KOPT-K1 (cell line): Measurements from ENCODE around the gene FRAS1.
"Not testable (repeated sequence)": the region's sequence is repeated elsewhere in the genome, so short reads cannot be mapped to it uniquely, and the experiment has no call there.

Source experiments
- H3K27ac ChIP-seq: fragments of 200-600 bp; sonication (generic); 2 replicates; pipeline ENCODE4 v1.5.1; 2016; ENCODE audit warnings: antibody characterized with exemption, mild to moderate bottlenecking, low read depth, low read length; ENCODE audit not compliant: poor library complexity, severe bottlenecking
- H3K36me3 ChIP-seq: fragments of 200-600 bp; sonication (generic); 2 replicates; pipeline ENCODE4 v1.5.1; 2017; ENCODE audit warnings: antibody characterized with exemption, mild to moderate bottlenecking, low read length, moderate library complexity; ENCODE audit not compliant: insufficient read depth
- H3K9me3 ChIP-seq: fragments of 200-600 bp; sonication (generic); 2 replicates; pipeline ENCODE4 v1.5.1; 2017; ENCODE audit warnings: antibody characterized with exemption, low read length, mild to moderate bottlenecking; ENCODE audit not compliant: insufficient read depth, poor library complexity, severe bottlenecking

The FRAS1 gene

DNA sequence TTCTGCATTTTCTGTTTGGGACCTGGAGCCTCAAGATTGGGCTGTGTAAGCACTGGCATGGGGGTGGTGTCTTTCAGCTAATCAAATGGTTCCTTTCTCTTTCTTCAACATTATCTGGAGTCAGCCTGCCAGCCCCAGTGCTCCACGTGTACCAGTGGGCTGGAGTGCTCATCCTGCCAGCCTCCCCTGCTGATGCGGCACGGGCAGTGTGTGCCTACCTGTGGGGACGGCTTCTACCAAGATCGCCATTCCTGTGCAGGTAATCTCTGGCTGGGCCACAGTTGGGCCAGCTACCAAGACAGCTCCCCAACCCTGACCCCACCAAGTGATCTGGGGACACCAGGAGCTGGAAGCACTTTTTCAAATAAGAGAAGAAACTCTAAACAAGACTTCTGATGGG is 229.2 kb downstream of the FRAS1 start:
- Histone ChIP-seq H3K9me3 (no peaks in the 10 kb centered on the region), H3K27ac (no peak overlapping the region), H3K36me3 (no peaks in the 10 kb centered on the region)

DNA sequence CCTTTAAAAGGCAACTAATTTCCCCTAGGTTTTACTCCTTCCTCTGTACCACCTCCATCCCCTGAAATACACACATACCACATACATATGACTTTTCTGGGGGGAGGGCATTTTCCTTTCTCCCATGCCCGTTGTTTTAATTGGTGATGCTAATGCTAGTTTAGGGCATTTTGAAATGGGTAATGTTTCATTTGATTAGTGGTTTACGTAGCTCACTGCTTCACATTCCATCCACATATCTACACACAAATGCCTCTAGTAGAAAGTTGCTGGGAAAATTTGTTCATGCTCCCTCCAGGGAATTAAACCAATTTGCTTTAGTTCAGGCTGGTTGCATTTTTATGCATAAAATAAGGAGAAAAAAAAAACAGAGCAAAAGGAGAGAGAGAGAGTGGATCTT is 231.2 kb downstream of the FRAS1 start:
- Histone ChIP-seq H3K36me3 (no peaks in the 10 kb centered on the region), H3K27ac (no peak overlapping the region), H3K9me3 (no peaks in the 10 kb centered on the region)

DNA sequence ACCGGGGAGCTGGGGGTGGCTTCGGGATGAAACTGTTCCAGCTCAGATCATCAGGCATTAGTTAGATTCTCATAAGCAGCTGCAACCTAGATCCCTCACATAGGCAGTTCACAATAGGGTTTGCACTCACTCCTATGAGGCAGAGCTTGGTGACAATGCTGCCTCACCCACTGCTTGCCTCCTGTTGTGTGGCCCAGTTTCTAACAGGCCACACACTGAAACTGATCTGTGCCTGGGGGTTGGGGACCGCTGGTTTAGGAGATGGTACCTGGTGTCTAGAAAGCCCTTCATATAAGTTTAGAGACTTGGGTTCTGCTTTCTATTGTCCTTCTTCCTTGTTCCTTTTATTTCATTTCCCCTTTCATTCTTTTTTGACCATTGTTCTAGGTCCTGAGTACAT is 234.2 kb downstream of the FRAS1 start:
- Histone ChIP-seq H3K27ac (no peak overlapping the region), H3K9me3 (no peaks in the 10 kb centered on the region), H3K36me3 (no peaks in the 10 kb centered on the region)

DNA sequence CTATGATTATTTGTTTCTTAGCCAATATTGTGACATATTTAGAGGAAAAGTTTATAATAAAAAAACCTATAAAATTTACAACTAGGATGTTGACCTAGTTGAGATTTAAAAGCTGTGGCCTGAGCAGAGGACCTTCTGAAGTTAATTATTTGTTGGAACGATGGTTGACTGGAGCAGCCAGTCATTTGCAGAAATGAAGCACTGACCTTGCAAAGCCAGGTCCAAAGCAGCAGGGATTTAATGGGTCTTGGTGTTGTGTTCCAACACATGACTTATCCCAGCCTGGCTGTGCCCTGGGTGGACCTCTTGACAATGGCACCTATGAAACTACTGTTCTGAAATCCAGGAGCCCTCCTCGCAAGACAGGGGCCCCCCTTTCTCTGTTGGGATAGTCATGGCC is 235.2 kb downstream of the FRAS1 start:
- no peaks in the 10 kb centered on the region for H3K36me3 ChIP-seq
- no peaks in the 10 kb centered on the region for H3K9me3 ChIP-seq
- no peak overlapping the region for H3K27ac ChIP-seq

DNA sequence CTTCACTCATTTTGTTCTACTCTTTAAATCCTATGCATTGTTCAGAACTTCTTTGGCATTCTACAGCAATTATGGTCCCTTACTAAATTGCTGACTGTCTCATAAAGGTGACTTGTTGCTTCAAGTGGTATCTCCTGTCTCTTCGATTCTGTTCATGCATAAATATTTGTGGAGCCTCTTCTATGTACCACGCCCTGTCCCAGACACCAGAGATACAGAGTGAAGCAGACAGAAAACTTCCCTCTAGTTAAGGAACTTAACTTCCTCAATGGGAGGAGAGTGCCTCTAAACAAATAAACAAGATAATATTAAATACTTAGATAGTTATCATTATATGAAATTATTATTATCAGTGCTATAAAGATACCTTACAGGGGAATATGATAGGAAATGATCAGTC is 235.7 kb downstream of the FRAS1 start:
- Histone ChIP-seq H3K9me3 (no peaks in the 10 kb centered on the region), H3K27ac (no peak overlapping the region), H3K36me3 (no peaks in the 10 kb centered on the region)

DNA sequence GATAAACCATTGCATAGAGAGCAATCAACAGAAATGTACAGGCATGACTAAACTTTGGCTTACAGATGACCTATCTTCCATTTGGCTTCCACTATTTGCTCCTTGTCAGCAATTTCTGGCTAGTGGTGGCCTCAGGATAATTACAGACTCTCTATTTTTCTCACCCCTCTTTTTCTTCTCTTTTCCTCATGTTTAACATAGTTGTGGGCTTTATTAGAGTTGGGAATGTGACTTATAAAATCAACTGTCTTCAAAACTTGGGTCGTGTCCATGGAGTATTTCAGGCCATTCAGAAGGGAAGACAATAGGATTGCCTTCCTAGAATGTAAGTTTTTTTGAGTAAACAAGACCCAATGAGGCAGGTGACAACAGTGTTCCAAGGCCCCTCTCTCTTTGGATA is 236.2 kb downstream of the FRAS1 start:
- H3K27ac ChIP-seq = no peak overlapping the region
- no peaks in the 10 kb centered on the region for H3K36me3 ChIP-seq

DNA sequence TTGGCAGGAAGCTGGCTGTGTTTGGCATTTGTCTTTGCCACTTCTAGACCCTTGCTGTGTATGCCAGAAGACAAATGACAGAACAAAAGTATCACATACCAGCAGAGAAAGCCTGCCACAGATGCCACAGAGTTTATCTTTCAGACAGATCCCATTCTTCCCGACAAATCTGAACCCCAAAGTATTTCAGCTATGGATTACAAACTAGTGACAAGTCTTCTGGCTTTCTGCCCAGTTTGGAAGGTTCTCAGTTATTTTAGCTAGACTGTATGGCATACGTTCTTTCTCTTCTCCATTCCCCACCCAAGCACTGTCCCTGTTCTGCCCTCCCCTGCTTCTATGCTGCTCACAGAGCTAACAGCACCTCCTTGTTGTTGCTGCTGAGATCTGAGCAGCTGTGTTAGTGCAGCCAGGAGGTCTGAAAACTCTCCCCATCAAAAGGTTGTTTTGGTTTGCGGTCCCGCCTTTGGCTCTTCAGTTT is 236.7 kb downstream of the FRAS1 start:
- no peaks in the 10 kb centered on the region for H3K9me3 ChIP-seq
- H3K27ac ChIP-seq = no peak overlapping the region
- H3K36me3 ChIP-seq = no peaks in the 10 kb centered on the region

More for the DNA sequence above, 236.2 kb downstream of the FRAS1 start:
- no peaks in the 10 kb centered on the region for H3K9me3 ChIP-seq

DNA sequence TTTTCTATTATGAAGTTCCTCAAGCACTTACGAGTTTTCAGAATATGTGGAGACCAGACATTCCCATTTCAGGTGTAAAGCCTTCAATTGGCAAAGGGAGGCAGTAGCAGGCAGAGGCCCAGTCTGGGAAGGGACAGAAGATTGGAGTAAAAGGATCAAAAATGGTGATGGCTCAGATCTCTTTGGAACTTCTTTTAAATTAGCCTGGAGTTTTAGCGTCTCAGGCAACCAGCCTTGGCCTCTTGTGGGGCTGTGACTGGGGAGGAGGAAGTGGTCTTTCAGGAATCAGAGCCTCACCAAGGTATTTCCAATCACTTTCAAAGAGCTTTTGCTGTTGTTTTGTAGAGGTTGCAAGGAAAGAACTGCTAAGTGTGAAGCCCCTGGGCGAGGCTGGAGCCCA is 239.1 kb downstream of the FRAS1 start:
- no peaks in the 10 kb centered on the region for H3K9me3 ChIP-seq
- no peaks in the 10 kb centered on the region for H3K36me3 ChIP-seq
- H3K27ac ChIP-seq = no peak overlapping the region

DNA sequence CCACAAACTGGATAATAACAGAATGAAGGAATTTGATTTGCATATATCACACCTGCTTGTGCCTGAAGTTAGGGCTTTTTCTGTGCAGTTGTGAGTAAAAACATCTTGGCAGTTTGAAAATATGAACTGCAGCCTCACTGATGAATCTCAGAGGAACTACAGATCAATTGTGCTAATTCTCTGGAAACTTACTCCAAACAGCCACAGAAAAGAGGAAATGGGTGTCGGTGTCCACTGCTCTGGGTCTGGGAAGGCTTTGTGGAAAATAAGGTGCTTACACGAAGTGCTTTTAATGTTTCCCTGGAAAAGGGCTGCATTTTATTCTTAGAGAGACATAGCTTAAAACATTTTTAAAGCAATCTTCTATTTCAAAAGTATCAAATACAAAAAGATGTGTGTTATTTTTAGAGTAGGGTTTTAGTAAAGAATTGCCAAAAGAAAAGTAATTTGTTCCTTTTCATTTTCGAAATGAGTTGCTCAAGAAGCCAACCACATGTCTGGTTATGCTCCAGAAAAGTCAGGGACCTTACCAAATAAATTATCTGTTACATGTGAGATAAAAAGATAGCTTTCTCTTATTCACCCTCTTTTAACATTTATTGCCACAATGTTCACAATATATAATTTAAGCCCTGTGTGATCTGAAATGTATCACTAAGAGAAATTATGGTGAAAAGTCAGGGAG is 240.1 kb downstream of the FRAS1 start:
- Histone ChIP-seq H3K27ac (no peak overlapping the region), H3K36me3 (no peaks in the 10 kb centered on the region), H3K9me3 (no peaks in the 10 kb centered on the region)

DNA sequence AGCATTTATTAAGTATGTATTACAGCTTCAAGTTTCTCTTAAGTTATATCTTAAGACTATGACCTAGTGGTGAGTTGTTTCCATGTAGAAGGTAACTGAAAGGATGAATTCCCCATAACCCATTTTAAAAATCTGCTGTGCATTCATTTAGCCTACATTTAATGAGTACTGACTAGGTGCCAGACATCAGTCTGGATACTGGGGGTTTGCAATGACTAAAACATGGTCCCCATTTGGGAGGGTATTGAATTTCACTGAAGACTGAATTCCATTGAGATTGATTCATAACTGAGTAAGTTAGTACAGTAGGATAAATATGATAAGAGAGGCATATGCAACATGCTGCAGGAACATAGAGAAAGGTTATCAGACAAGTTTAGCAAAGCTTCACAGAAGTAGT is 241.5 kb downstream of the FRAS1 start:
- no peaks in the 10 kb centered on the region for H3K9me3 ChIP-seq
- no peaks in the 10 kb centered on the region for H3K36me3 ChIP-seq
- no peak overlapping the region for H3K27ac ChIP-seq

DNA sequence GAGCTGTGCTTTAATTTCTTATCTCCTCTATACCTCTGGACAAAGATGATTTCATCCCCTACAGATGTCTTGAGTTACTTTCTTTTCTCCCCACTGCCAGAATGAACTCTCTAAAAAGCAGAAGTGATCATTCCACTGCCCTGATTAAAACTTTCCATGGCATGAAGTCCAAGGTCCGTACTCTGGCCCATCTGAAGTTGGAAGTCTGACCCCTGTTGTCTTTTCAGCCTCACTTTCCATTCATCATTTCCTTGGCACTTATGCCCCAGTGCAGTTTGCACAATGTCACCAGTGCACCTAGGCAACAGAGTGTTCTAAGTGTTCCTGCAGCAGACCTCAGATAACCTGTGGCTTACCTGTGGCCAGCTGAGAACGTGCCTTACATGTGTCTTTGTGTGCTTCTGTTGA is 242.4 kb downstream of the FRAS1 start:
- Histone ChIP-seq H3K36me3 (no peaks in the 10 kb centered on the region), H3K9me3 (no peaks in the 10 kb centered on the region)

DNA sequence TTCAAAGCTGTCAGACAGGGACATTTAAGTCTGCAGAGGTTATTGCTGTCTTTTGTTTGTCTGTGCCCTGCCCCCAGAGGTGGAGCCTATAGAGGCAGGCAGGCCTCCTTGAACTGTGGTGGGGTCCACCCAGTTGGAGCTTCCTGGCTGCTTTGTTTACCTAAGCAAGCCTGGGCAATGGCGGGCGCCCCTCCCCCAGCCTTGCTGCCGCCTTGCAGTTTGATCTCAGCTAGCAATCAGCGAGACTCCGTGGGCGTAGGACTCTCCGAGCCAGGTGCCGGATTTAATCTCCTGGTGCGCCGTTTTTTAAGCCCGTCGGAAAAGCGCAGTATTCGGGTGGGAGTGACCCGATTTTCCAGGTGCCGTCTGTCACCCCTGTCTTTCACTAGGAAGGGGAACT is 250.1 kb downstream of the FRAS1 start:
- not testable (repeated sequence) for H3K36me3 ChIP-seq, H3K9me3 ChIP-seq, H3K27ac ChIP-seq

More for the DNA sequence above, 242.4 kb downstream of the FRAS1 start:
- H3K27ac ChIP-seq = no peak overlapping the region

DNA sequence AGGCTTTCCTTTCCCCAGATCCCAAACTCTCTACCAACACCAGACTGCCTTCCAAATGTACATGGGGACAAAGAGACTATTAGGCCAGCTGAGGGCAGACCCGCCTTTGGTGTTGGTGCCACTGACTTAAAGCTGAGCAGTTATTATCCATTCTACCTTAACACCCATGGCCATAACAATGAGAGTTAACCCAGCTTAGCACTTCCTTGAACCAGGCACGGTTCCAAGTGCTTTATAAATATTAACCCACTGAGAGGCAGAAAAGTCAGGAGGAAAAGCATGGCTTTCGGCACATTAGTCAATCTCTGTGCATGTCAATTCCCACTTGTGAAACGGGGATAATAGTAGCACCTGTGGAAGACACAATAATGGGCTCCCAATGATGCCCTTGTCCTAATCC is 251.4 kb downstream of the FRAS1 start:
- Histone ChIP-seq H3K9me3 (no peaks in the 10 kb centered on the region), H3K27ac (no peak overlapping the region), H3K36me3 (no peaks in the 10 kb centered on the region)

DNA sequence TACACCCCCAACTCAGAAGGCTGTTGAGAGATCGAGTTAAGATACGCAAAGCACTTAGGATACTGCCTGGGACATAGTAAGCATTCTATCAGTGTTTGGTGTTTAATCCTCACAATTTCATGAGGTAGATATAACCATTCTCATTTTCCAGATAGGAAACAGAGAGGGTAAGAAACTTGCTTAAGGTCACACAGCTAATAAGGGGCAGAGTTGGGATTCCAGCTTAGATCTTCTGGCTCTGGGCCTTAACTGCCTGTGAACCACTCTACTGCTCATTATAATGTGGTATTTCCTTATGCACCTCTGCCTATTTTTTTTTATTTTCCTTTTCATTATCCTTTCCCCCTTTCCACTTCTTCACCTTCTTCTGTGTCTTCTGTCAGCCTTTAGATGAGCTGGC is 252.2 kb downstream of the FRAS1 start:
- Histone ChIP-seq H3K9me3 (no peaks in the 10 kb centered on the region), H3K36me3 (no peaks in the 10 kb centered on the region), H3K27ac (no peak overlapping the region)

DNA sequence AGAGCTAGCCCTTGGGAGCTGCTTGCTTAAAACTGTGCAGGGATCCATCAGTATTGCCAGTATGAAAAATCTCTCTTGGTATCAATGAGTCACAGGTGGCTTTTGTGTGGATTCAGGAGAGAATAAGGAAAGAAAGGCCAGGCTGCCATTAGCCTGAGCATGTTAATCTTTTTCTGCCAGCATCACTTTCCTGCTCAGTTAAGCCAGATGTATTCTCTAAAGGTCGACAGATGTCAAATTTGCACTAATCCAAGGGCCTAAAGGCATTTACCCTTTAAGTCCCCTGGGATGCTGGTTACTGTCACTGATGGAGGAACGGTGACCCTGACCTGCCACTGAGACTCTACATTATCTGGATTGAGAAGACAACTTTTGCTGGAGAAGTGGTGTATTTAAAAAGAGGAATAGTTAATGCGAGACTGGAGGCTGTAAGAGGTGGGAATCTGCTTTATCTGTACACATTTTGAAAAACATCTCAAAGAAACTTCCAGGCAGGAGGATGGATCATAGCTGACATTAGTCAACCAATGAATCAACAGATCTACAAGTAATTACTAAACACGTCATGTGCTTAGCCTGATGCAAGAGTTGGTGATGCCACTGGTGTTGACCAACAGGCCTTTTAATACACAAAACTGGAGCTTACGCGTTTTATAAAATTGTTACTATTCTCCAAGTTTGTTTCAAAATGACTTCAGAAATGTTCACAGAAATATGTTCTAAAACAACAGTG is 253.1 kb downstream of the FRAS1 start:
- Histone ChIP-seq H3K27ac (no peak overlapping the region), H3K36me3 (no peaks in the 10 kb centered on the region), H3K9me3 (no peaks in the 10 kb centered on the region)

DNA sequence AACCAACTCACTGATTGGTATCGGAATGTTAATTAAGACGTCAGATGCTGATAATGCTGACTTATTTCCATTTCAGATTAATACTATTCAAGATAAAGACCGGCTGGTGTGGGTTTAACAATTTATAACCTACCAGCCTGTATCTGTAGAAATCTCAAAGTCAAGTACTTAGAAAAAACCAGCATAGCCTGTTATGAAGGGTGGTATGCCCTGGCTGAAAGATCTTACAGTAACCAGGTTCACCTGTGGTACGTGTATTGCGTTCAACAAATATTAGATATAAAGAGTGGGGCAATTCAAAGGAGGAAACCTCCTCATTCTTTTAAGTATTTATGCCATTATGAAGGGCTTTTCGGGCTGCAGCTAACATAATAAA is 253.6 kb downstream of the FRAS1 start:
- Histone ChIP-seq H3K27ac (no peak overlapping the region), H3K36me3 (no peaks in the 10 kb centered on the region), H3K9me3 (no peaks in the 10 kb centered on the region)
